Measurements from ENCODE around the gene NCOA6.
"Not testable (repeated sequence)": the region's sequence is repeated elsewhere in the genome, so short reads cannot be mapped to it uniquely, and the experiment has no call there.

The NCOA6 gene

GRCh38 chr20:34829191-34829590 is 3.7 kb upstream of the NCOA6 start:
- no peak for DNase-seq (ENCODE audit: low read depth)

- DNase-seq (ENCODE audit: low read depth), result peak; percentile 44
Measured at GRCh38 chr20:34824806-34825529, 483 bp downstream of the NCOA6 start.

- peak; percentile 68 for DNase-seq (ENCODE audit: low read depth)
Measured at GRCh38 chr20:34824452-34824805, 1.0 kb downstream of the NCOA6 start.

GRCh38 chr20:34824026-34824425 is 1.4 kb downstream of the NCOA6 start:
- no peak for DNase-seq (ENCODE audit: low read depth)

- DNase-seq (ENCODE audit: low read depth), result no peak
Measured at GRCh38 chr20:34820805-34821578, 4.5 kb downstream of the NCOA6 start.

- DNase-seq (ENCODE audit: low read depth), result no peak
Measured at GRCh38 chr20:34817801-34818200, 7.7 kb downstream of the NCOA6 start.

- no peak for DNase-seq (ENCODE audit: low read depth)
Measured at GRCh38 chr20:34817072-34817471, 8.4 kb downstream of the NCOA6 start.

GRCh38 chr20:34815636-34816035 is 9.8 kb downstream of the NCOA6 start:
- DNase-seq (ENCODE audit: low read depth), result no peak

GRCh38 chr20:34808583-34808982 is 16.9 kb downstream of the NCOA6 start:
- DNase-seq (ENCODE audit: low read depth), result no peak

GRCh38 chr20:34807944-34808465 is 17.4 kb downstream of the NCOA6 start:
- not testable (repeated sequence) for DNase-seq (ENCODE audit: low read depth)

GRCh38 chr20:34806255-34806654 is 19.2 kb downstream of the NCOA6 start:
- no peak for DNase-seq (ENCODE audit: low read depth)

GRCh38 chr20:34798871-34799270 is 26.6 kb downstream of the NCOA6 start:
- no peak for DNase-seq (ENCODE audit: low read depth)

- no peak for DNase-seq (ENCODE audit: low read depth)
Measured at GRCh38 chr20:34798328-34798727, 27.1 kb downstream of the NCOA6 start.

- no peak for DNase-seq (ENCODE audit: low read depth)
Measured at GRCh38 chr20:34797012-34797995, 28.1 kb downstream of the NCOA6 start.

GRCh38 chr20:34794006-34794585 is 31.4 kb downstream of the NCOA6 start:
- DNase-seq (ENCODE audit: low read depth), result no peak

- DNase-seq (ENCODE audit: low read depth), result no peak
Measured at GRCh38 chr20:34792687-34793363, 32.6 kb downstream of the NCOA6 start.

- no peak for DNase-seq (ENCODE audit: low read depth)
Measured at GRCh38 chr20:34791289-34792020, 34.0 kb downstream of the NCOA6 start.

- no peak for DNase-seq (ENCODE audit: low read depth)
Measured at GRCh38 chr20:34781220-34781619, 44.2 kb downstream of the NCOA6 start.

GRCh38 chr20:34780291-34780690 is 45.2 kb downstream of the NCOA6 start:
- DNase-seq (ENCODE audit: low read depth), result not testable (repeated sequence)

GRCh38 chr20:34776177-34776576 is 49.3 kb downstream of the NCOA6 start:
- DNase-seq (ENCODE audit: low read depth), result no peak

All from activated gamma-delta T cell treated with anti-CD3 and anti-CD28 coated beads, Interleukin-2, amount 50 U/mL, for 16 hours (primary cell).